ENCODE data around the gene CASZ1. TPM values are rescaled to one million over a fixed set of nuclear protein-coding genes. Genes with fewer than 3 reads are reported as not detected.

The CASZ1 gene
- total and polyA plus RNA-seq, 12 donors, result 2.5 to 35.2 (median 7.0) TPM

- H3K9me3 ChIP-seq (replicated peaks in 1 of 3), result no peaks in the 10 kb centered on the region
- H3K4me3 ChIP-seq, result no peak overlapping the region
- WGBS, 4 donors, result 20 to 47% (median 26%) methylated on average over 2 to 11 of the region's 11 CpGs
- H3K27me3 ChIP-seq, result no peaks in the 10 kb centered on the region
- H3K27ac ChIP-seq, result peak overlapping the region in 1 of 5 donors; percentile 50
- peaks cover under 1 to 17% of the 10 kb centered on the region in 2 donors for H3K4me1 ChIP-seq (replicated peaks in 1 of 2)
- DNase-seq, result peak; percentile 42 to 83 (median 71)
- intact Hi-C loops (cut with DNase I), result loop anchor here in 1 of 2 donors (10.0 kb wide), 1 partner anchor 254 kb away; no protein-coding TSS in a partner anchor
- H3K36me3 ChIP-seq (replicated peaks in 1 of 2), result no peaks in the 10 kb centered on the region
- TF ChIP-seq POLR2A (IDR thresholded peaks at IDR 0.05), result no peak
- TF ChIP-seq CTCF (IDR thresholded peaks at IDR 0.05), result peak in 5 of 6 experiments; percentile 30 to 52 (median 43)
Measured at GRCh38 chr1:10788592-10789006, 7.8 kb downstream of the CASZ1 start.

GRCh38 chr1:10787286-10787685 is 9.2 kb downstream of the CASZ1 start:
- H3K9me3 ChIP-seq (replicated peaks in 1 of 3), result no peaks in the 10 kb centered on the region
- no peak for DNase-seq
- intact Hi-C loops (cut with DNase I), result loop anchor here in 1 of 2 donors (10.0 kb wide), 1 partner anchor 252 kb away; no protein-coding TSS in a partner anchor
- TF ChIP-seq POLR2A (IDR thresholded peaks at IDR 0.05), result no peak
- no peak for TF ChIP-seq CTCF (IDR thresholded peaks at IDR 0.05)
- WGBS, 4 donors, result 89 to 94% (median 93%) methylated on average over 14 to 21 of the region's 21 CpGs
- H3K4me1 ChIP-seq (replicated peaks in 1 of 2), result peaks cover 0 to 8% of the 10 kb centered on the region in 2 donors
- no peaks in the 10 kb centered on the region for H3K36me3 ChIP-seq (replicated peaks in 1 of 2)
- peak overlapping the region in 1 of 5 donors; percentile 50 for H3K27ac ChIP-seq
- H3K27me3 ChIP-seq, result no peaks in the 10 kb centered on the region
- no peak overlapping the region for H3K4me3 ChIP-seq

- Histone ChIP-seq H3K36me3 (replicated peaks in 1 of 2) (no peaks in the 10 kb centered on the region), H3K4me3 (no peak overlapping the region), H3K27me3 (no peaks in the 10 kb centered on the region), H3K9me3 (replicated peaks in 1 of 3) (no peaks in the 10 kb centered on the region), H3K4me1 (replicated peaks in 1 of 2) (peaks cover 0 to 8% of the 10 kb centered on the region in 2 donors), H3K27ac (peak overlapping the region in 1 of 5 donors; percentile 60)
- WGBS, 4 donors, result 86 to 92% (median 87%) methylated on average over 26 to 30 of the region's 30 CpGs
- no peak for DNase-seq
- intact Hi-C loops (cut with DNase I), result loop anchor here in 1 of 2 donors (10.0 kb wide), 1 partner anchor 251 kb away; no protein-coding TSS in a partner anchor
- TF ChIP-seq POLR2A (IDR thresholded peaks at IDR 0.05) (no peak), CTCF (IDR thresholded peaks at IDR 0.05) (no peak)
Measured at GRCh38 chr1:10785728-10786638, 10.5 kb downstream of the CASZ1 start.

- 64 to 74% (median 70%) methylated on average over 9 to 11 of the region's 11 CpGs for WGBS, 4 donors
- Histone ChIP-seq H3K36me3 (replicated peaks in 1 of 2) (no peaks in the 10 kb centered on the region), H3K4me1 (replicated peaks in 1 of 2) (peaks cover 0 to 8% of the 10 kb centered on the region in 2 donors), H3K4me3 (no peak overlapping the region), H3K9me3 (replicated peaks in 1 of 3) (no peaks in the 10 kb centered on the region), H3K27ac (peak overlapping the region in 1 of 5 donors; percentile 60), H3K27me3 (no peaks in the 10 kb centered on the region)
- TF ChIP-seq CTCF (IDR thresholded peaks at IDR 0.05), result no peak
- TF ChIP-seq POLR2A (IDR thresholded peaks at IDR 0.05), result no peak
- DNase-seq, result no peak
- intact Hi-C loops (cut with DNase I), result loop anchor here in 1 of 2 donors (10.0 kb wide), 1 partner anchor 250 kb away; no protein-coding TSS in a partner anchor
Measured at GRCh38 chr1:10784998-10785727, 11.3 kb downstream of the CASZ1 start.

Measured in adrenal gland (tissue), 12 donors.